HEK293 (cell line): Measurements from ENCODE around the gene TMIGD1.

ENCODE experiments used
- CTCF ChIA-PET: fragments of 350-600 bp; formaldehyde crosslinking; extraction: SDS; loops from one replicate; lab custom pipeline; 2021; ENCODE audit warnings: antibody characterized with exemption; lab: Yijun Ruan, JAX
- POLR2A ChIA-PET: fragments of 300-600 bp; formaldehyde crosslinking; extraction: SDS; loops from one replicate; lab custom pipeline; 2020; ENCODE audit warnings: antibody characterized with exemption, inconsistent platforms; lab: Yijun Ruan, JAX
- H3K27ac ChIP-seq: fragments of 200-500 bp; sonication (Bioruptor generic); 2 replicates; pipeline ENCODE4 v1.5.1; 2014; ENCODE audit warnings: low read depth, low read length, control low read depth, inconsistent platforms; ENCODE audit errors: extremely low read depth
- H3K36me3 ChIP-seq, 2 experiments: fragments of 200-500 bp in 1 of 2; sonication (Bioruptor generic) in 1 of 2; 1 replicate in 1 of 2; 2 replicates in 1 of 2; pipeline ENCODE4 v1.5.1; 2014 to 2017; ENCODE audit warnings: inconsistent platforms in 2 of 2, low read length in 2 of 2; ENCODE audit not compliant: control insufficient read depth in 2 of 2, insufficient read depth in 1 of 2
- H3K4me1 ChIP-seq: fragments of 200-500 bp; sonication (Bioruptor generic); 2 replicates; pipeline ENCODE4 v1.5.1; 2014; ENCODE audit warnings: mild to moderate bottlenecking, low read length, inconsistent platforms; ENCODE audit not compliant: control insufficient read depth, insufficient read depth
- H3K4me3 ChIP-seq: 2 replicates; pipeline ENCODE4 v1.5.1; 2011; ENCODE audit warnings: low read depth, mild to moderate bottlenecking, control low read depth, low read length, moderate library complexity
- H3K9me3 ChIP-seq: fragments of 200-500 bp; sonication (Bioruptor generic); 2 replicates; pipeline ENCODE4 v1.5.1; 2014; ENCODE audit warnings: low read depth, low read length, inconsistent platforms; ENCODE audit not compliant: control insufficient read depth, insufficient read depth
- KLF9 ChIP-seq: fragments of 450-650 bp; formaldehyde crosslinking; IDR thresholded peaks from 2 replicates; pipeline ENCODE4 v1.5.1; 2016; ENCODE audit warnings: missing biosample characterization, missing genetic modification characterization, low read depth
- YY2 ChIP-seq: fragments of 450-650 bp; formaldehyde crosslinking; IDR thresholded peaks from 2 replicates; pipeline ENCODE4 v1.5.1; 2016; ENCODE audit warnings: missing biosample characterization, missing genetic modification characterization
- ZNF140 ChIP-seq: fragments of 450-650 bp; formaldehyde crosslinking; IDR thresholded peaks from 2 replicates; pipeline ENCODE4 v1.5.1; 2016; ENCODE audit warnings: missing biosample characterization, missing genetic modification characterization
- ZNF157 ChIP-seq: fragments of 450-650 bp; formaldehyde crosslinking; IDR thresholded peaks from 2 replicates; pipeline ENCODE4 v1.5.1; 2016; ENCODE audit warnings: missing biosample characterization, missing genetic modification characterization
- ZNF174 ChIP-seq: fragments of 450-650 bp; formaldehyde crosslinking; IDR thresholded peaks from 2 replicates; pipeline ENCODE4 v1.5.0; 2017; ENCODE audit warnings: missing biosample characterization, mild to moderate bottlenecking, missing genetic modification characterization
- ZNF184 ChIP-seq: fragments of 450-650 bp; IDR thresholded peaks from 2 replicates; pipeline ENCODE4 v1.5.1; 2018; ENCODE audit warnings: missing biosample characterization, mild to moderate bottlenecking, missing genetic modification characterization
- ZNF202 ChIP-seq: fragments of 450-650 bp; formaldehyde crosslinking; IDR thresholded peaks from 2 replicates; pipeline ENCODE4 v1.5.1; 2016; ENCODE audit warnings: missing biosample characterization, missing genetic modification characterization, borderline replicate concordance
- ZNF274 ChIP-seq, 2 experiments: fragments of 200-500 bp in 1 of 2; fragments of 450-650 bp in 1 of 2; sonication (Bioruptor generic) in 1 of 2; formaldehyde crosslinking in 1 of 2; IDR thresholded peaks; 2 replicates each; pipeline versions ENCODE4 v1.5.1 to v1.6.1; 2014 to 2016; ENCODE audit warnings: borderline replicate concordance in 1 of 2, inconsistent platforms in 1 of 2, low read length in 1 of 2, missing biosample characterization in 1 of 2, missing genetic modification characterization in 1 of 2
- ZNF366 ChIP-seq: fragments of 450-650 bp; formaldehyde crosslinking; conservative IDR thresholded peaks from 2 replicates; pipeline ENCODE4 v1.5.1; 2016; ENCODE audit warnings: missing biosample characterization, missing genetic modification characterization
- ZNF549 ChIP-seq: fragments of 450-650 bp; IDR thresholded peaks from 2 replicates; pipeline ENCODE4 v1.5.1; 2018; ENCODE audit warnings: missing biosample characterization, missing genetic modification characterization, mild to moderate bottlenecking, inconsistent platforms, moderate library complexity
- ZNF560 ChIP-seq: fragments of 450-650 bp; formaldehyde crosslinking; IDR thresholded peaks from 2 replicates; pipeline ENCODE4 v1.5.1; 2017; ENCODE audit warnings: missing biosample characterization, missing genetic modification characterization, borderline replicate concordance
- TF ChIP-seq, protein P1 (sequence below): fragments of 450-650 bp; formaldehyde crosslinking; IDR thresholded peaks from 2 replicates; pipeline ENCODE4 v1.5.1; 2017; ENCODE audit warnings: missing biosample characterization, missing genetic modification characterization
- TF ChIP-seq, protein P2 (sequence below): fragments of 450-650 bp; formaldehyde crosslinking; IDR thresholded peaks from 2 replicates; pipeline ENCODE4 v1.5.1; 2016; ENCODE audit warnings: missing biosample characterization, missing genetic modification characterization
- TF ChIP-seq, protein P3 (sequence below): fragments of 450-650 bp; formaldehyde crosslinking; IDR thresholded peaks from 2 replicates; pipeline ENCODE4 v1.5.1; 2016; ENCODE audit warnings: missing biosample characterization, missing genetic modification characterization, low read depth
- TF ChIP-seq, protein P4 (sequence below): fragments of 450-650 bp; formaldehyde crosslinking; IDR thresholded peaks from 2 replicates; pipeline ENCODE4 v1.5.1; 2017; ENCODE audit warnings: missing biosample characterization, missing genetic modification characterization

TMIGD1 gene

DNA sequence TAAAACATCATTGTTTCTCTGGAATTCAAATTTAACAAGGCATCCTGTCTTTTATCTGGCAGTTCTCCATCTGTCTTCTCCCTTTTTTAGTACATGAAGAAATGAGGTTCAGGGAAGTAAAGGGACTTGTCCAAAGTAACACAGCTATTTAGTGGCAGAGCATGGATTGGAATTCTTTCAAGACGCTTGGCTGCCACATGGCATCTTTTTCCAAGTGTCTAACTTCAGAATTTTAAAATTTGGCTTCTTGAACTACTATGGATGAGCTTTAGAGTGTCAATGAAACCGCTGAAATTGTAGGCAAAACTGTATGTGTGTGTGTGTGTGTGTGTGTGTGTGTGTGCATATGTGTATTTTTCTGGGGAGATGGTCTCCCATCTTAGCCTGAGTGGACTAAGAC, 5.2 kb upstream of the TMIGD1 start:
- peaks cover 4% of the 10 kb centered on the region for H3K4me1 ChIP-seq
- no peaks in the 10 kb centered on the region for H3K9me3 ChIP-seq
- TF ChIP-seq, protein P1, sequence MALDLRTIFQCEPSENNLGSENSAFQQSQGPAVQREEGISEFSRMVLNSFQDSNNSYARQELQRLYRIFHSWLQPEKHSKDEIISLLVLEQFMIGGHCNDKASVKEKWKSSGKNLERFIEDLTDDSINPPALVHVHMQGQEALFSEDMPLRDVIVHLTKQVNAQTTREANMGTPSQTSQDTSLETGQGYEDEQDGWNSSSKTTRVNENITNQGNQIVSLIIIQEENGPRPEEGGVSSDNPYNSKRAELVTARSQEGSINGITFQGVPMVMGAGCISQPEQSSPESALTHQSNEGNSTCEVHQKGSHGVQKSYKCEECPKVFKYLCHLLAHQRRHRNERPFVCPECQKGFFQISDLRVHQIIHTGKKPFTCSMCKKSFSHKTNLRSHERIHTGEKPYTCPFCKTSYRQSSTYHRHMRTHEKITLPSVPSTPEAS (tag by site-specific recombination) = 0 out of 2 replicates have a peak, but pooled peaks have one; percentile 27
- no peak for TF ChIP-seq YY2 (tag by site-specific recombination)
- ChIA-PET CTCF (interaction anchor here (0.5 to 8.8 kb wide), 21 partner anchors 12 to 1567 kb away, joined by 3 to 170 read pairs (median 4); partner anchors contain the start of genes BLMH and GOSR1), POLR2A (interaction anchor here (0.7 kb wide), 1 partner anchor 47 kb away, joined by 3 read pairs; the partner anchor contains the start of gene BLMH)
- no peak overlapping the region for H3K4me3 ChIP-seq
- H3K36me3 ChIP-seq = no peaks in the 10 kb centered on the region
- no peak overlapping the region for H3K27ac ChIP-seq

DNA sequence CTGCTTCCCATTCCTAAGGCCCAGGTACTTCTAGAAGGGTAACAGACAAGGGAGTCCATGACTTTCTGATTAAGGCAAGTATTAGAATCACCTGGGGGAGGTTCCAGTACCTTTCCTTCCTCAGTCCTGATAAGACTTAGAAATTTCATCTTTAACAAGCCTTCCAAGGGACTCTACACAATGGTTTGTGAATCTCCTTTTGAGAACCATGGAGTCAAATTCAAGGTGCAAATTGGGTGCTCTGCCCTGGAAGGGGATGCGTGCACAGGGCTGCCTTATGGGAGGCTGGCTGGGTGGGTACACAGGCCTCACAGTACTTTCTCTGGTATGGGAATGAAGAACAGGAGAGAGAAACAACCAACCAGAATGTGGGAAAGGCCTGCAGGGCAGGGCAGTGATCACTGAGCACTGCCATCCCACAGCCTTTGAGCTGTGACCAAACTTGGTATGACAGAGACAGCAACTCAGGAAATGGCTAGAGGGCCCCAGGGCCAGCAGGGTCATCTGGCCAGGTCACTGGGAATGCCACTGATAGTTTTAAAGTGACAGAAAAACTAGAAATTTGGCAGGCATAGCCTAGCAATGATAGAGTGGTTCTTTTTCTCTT, 3.6 kb upstream of the TMIGD1 start:
- no peak for TF ChIP-seq ZNF202 (tag by site-specific recombination)
- no peak for TF ChIP-seq ZNF174 (tag by site-specific recombination)
- TF ChIP-seq, protein P2, sequence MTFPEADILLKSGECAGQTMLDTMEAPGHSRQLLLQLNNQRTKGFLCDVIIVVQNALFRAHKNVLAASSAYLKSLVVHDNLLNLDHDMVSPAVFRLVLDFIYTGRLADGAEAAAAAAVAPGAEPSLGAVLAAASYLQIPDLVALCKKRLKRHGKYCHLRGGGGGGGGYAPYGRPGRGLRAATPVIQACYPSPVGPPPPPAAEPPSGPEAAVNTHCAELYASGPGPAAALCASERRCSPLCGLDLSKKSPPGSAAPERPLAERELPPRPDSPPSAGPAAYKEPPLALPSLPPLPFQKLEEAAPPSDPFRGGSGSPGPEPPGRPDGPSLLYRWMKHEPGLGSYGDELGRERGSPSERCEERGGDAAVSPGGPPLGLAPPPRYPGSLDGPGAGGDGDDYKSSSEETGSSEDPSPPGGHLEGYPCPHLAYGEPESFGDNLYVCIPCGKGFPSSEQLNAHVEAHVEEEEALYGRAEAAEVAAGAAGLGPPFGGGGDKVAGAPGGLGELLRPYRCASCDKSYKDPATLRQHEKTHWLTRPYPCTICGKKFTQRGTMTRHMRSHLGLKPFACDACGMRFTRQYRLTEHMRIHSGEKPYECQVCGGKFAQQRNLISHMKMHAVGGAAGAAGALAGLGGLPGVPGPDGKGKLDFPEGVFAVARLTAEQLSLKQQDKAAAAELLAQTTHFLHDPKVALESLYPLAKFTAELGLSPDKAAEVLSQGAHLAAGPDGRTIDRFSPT = no peak
- no peak for TF ChIP-seq ZNF560 (tag by site-specific recombination)
- TF ChIP-seq ZNF184 (tag by site-specific recombination) = no peak
- TF ChIP-seq ZNF549 = no peak
- no peak for TF ChIP-seq ZNF157 (tag by site-specific recombination)
- no peak for TF ChIP-seq ZNF274 (IDR thresholded peaks at IDR 0.05; ENCODE audit: low read length)
- no peak for TF ChIP-seq ZNF274 (tag by site-specific recombination; IDR thresholded peaks at IDR 0.05; ENCODE audit: borderline replicate concordance)
- TF ChIP-seq, protein P3, sequence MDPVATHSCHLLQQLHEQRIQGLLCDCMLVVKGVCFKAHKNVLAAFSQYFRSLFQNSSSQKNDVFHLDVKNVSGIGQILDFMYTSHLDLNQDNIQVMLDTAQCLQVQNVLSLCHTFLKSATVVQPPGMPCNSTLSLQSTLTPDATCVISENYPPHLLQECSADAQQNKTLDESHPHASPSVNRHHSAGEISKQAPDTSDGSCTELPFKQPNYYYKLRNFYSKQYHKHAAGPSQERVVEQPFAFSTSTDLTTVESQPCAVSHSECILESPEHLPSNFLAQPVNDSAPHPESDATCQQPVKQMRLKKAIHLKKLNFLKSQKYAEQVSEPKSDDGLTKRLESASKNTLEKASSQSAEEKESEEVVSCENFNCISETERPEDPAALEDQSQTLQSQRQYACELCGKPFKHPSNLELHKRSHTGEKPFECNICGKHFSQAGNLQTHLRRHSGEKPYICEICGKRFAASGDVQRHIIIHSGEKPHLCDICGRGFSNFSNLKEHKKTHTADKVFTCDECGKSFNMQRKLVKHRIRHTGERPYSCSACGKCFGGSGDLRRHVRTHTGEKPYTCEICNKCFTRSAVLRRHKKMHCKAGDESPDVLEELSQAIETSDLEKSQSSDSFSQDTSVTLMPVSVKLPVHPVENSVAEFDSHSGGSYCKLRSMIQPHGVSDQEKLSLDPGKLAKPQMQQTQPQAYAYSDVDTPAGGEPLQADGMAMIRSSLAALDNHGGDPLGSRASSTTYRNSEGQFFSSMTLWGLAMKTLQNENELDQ (tag by site-specific recombination) = no peak
- TF ChIP-seq, protein P4, sequence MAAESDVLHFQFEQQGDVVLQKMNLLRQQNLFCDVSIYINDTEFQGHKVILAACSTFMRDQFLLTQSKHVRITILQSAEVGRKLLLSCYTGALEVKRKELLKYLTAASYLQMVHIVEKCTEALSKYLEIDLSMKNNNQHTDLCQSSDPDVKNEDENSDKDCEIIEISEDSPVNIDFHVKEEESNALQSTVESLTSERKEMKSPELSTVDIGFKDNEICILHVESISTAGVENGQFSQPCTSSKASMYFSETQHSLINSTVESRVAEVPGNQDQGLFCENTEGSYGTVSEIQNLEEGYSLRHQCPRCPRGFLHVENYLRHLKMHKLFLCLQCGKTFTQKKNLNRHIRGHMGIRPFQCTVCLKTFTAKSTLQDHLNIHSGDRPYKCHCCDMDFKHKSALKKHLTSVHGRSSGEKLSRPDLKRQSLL (tag by site-specific recombination) = no peak
- no peak for TF ChIP-seq ZNF140 (tag by site-specific recombination)
- no peak for TF ChIP-seq ZNF366 (tag by site-specific recombination)
- TF ChIP-seq KLF9 = no peak
- Histone ChIP-seq H3K4me1 (peaks cover 4% of the 10 kb centered on the region), H3K4me3 (no peak overlapping the region), H3K27ac (no peak overlapping the region), H3K9me3 (no peaks in the 10 kb centered on the region), H3K36me3 (no peaks in the 10 kb centered on the region)
- CTCF ChIA-PET = interaction anchor here (0.6 to 8.8 kb wide), 29 partner anchors 8 to 986 kb away, joined by 3 to 170 read pairs (median 6); partner anchors contain the start of genes BLMH and GOSR1
- POLR2A ChIA-PET = no interaction called here
